ENCODE measurements around the gene ADARB2.

Gene ADARB2

DNA sequence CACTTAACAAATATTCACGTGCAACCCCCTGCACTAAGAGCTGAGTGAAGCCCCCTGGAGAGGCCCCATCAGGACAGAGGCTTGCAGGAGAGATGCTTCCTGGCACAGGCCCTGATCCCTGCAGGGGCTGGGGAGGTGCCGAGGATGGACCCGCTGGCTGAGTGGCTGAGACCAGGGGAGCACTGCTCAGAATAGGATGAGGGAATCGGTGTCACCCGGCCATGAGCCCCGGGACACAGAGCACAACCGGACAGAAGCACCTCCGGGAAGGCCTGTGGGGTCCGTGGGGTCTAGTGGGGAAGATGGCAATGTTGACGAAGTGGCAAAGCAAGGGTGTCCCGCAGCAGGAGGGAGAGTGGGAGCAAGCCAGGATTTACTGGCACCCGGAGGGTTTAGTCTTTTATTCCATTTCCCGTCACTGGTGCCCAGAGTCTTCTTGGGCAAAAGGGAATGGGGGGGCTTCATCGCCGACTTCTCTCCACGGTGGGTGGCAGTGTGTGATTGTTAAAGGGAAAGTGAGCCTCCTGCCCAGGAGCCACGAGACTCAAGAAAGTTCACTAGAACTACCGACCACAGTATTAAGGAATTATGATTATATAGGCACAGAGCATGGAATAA is 140.7 kb downstream of the ADARB2 start:
- H3K27ac ChIP-seq: no peak overlapping the region
- TF ChIP-seq, protein P1, sequence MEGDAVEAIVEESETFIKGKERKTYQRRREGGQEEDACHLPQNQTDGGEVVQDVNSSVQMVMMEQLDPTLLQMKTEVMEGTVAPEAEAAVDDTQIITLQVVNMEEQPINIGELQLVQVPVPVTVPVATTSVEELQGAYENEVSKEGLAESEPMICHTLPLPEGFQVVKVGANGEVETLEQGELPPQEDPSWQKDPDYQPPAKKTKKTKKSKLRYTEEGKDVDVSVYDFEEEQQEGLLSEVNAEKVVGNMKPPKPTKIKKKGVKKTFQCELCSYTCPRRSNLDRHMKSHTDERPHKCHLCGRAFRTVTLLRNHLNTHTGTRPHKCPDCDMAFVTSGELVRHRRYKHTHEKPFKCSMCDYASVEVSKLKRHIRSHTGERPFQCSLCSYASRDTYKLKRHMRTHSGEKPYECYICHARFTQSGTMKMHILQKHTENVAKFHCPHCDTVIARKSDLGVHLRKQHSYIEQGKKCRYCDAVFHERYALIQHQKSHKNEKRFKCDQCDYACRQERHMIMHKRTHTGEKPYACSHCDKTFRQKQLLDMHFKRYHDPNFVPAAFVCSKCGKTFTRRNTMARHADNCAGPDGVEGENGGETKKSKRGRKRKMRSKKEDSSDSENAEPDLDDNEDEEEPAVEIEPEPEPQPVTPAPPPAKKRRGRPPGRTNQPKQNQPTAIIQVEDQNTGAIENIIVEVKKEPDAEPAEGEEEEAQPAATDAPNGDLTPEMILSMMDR (IDR thresholded peaks at IDR 0.05): no peak
- TF ChIP-seq ZFX (IDR thresholded peaks at IDR 0.05; ENCODE audit: borderline replicate concordance): no peak

DNA sequence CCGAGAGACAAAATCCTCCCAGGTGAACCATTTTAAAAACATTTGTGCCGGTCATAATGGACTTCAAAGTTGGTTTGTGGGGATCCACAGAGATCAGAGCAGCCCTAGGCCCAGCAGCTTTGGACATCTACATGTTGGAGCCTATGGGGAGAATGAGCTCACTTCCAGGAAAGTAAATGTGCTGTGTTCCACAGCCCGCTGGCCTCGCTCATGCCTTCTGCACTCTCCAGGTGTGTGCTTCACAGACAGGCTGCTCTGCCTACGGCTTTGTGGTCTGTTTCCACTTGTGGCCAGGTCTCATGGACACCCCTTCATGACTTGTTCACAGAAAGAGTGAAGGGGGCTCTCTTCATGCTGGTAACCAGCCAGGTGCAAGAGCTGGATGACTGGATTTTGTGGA is 141.6 kb downstream of the ADARB2 start:
- TF ChIP-seq, protein P1 (IDR thresholded peaks at IDR 0.05): no peak
- no peak for TF ChIP-seq ZFX (IDR thresholded peaks at IDR 0.05; ENCODE audit: borderline replicate concordance)
- no peak overlapping the region for H3K27ac ChIP-seq

DNA sequence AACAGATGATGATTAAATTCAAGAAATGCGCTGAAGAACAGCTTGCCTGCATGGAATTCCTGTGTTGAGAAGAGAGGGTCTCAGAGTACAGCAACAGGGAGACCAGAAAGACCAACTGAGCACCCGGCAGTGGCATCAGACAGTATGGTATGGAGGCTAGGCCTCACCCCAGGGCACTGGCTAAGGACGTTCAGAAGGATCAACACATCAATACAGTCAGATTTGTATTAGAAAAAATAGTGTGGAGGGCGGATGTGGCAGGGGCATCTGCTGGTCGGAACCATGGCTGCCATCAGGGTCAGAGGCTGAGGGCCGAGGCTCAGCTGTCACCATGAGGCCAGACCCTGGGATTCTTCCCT is 142.1 kb downstream of the ADARB2 start:
- H3K27ac ChIP-seq: no peak overlapping the region
- TF ChIP-seq ZFX (IDR thresholded peaks at IDR 0.05; ENCODE audit: borderline replicate concordance): no peak
- TF ChIP-seq, protein P1 (IDR thresholded peaks at IDR 0.05): no peak

DNA sequence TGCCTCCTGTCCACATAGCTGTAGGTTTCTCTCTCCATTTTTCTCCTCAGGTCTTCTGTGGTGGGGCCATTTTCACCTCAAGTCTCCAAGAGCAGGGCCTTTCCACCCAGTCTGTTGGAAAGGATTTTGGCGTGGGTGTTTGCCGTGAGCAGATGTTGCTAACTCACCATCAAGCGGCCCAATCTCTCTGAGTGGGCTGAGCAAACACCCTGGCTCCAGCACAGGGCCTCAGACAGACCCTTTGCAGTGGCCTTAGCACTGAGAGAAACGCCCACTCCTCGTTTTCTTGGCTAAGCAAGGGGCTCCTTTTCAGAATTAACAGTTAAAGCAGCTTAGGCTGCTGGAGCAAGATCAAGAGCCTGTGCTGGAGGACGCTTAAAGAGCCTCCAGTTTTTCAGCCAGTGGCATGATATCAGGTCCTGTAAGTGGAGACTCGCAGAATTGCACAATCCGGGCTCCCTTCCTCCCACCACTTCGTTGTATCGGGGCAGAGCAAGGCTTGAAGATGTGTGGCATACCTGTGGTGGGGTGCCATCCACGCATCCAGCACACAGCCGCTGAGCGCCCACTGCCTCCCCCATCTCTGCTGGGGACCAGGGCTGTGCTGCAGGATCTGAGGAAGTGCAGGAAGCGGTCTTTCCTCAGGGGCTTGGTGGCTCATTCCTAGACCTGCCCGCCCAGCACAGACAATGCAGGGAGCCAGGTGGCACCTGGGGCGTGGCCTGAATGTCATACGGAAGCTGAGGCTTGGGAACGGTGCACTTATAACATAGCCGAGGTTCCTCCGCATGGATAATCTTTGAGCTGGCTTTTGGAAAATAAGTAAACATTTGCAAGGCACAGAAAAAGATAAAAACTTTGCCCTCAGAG is 142.7 kb downstream of the ADARB2 start:
- no peak for TF ChIP-seq ZFX (IDR thresholded peaks at IDR 0.05; ENCODE audit: borderline replicate concordance)
- TF ChIP-seq, protein P1 (IDR thresholded peaks at IDR 0.05): no peak

DNA sequence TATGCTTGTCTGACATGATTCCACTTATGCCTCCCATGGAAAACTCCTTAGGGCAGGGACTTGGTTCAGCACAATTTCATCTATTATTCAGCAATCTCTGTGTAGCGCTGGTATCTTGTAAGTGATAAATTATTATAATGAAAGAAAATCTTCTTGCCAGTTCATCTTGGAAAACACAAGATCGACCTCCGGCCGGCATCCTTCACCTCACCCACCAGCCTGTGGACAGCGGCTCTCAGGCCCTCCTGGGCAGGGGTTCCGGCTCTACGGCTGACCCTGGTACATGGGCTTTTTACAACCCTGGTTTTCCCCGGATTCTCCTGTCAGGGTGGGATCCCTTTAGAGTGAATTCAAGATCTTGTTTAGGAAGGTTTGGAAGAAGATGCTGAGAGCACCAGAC is 145.6 kb downstream of the ADARB2 start:
- TF ChIP-seq, protein P1 (IDR thresholded peaks at IDR 0.05): no peak
- no peak for TF ChIP-seq ZFX (IDR thresholded peaks at IDR 0.05; ENCODE audit: borderline replicate concordance)
- H3K27ac ChIP-seq: no peak overlapping the region

More for the DNA sequence above, 142.7 kb downstream of the ADARB2 start:
- no peak overlapping the region for H3K27ac ChIP-seq

DNA sequence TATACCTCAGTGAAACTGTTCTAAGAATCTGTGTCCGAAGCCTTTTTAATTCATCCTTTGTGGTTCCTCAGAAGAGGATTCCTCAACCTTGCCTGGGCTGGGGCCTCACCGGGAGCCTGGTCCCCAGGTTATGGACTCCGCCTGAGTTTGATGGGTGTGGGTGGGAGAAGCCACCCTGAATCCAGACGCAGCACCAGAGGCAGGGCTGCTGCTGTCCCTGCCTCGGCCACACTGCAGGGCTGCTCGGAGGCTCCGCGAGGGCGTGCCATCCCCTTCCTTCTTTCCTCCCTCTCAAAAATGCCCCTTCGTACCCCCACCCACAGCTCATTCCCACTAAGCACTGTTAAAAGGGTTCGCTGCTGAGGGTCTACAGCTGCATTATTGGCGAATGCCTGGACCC is 146.3 kb downstream of the ADARB2 start:
- no peak overlapping the region for H3K27ac ChIP-seq
- TF ChIP-seq, protein P1 (IDR thresholded peaks at IDR 0.05): no peak
- no peak for TF ChIP-seq ZFX (IDR thresholded peaks at IDR 0.05; ENCODE audit: borderline replicate concordance)

DNA sequence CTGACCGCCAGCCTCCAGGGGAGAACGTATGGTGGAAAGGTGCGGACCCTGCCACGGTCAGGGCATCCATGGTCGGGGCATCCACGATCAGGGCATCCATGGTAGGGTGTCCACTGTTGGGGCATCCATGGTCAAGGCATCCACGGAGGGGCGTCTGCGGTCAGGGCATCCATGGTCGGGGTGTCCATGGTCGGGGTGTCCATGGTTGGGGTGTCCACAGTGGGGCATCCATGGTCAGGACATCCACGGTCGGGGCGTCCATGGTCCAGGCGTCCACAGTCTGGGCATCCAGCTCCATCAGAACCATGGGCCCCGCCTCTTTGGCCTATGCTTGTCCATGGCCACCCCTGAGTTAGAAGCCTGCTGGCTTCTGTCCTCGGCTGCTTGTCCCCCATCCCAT is 148.1 kb downstream of the ADARB2 start:
- no peak overlapping the region for H3K27ac ChIP-seq
- no peak for TF ChIP-seq ZFX (IDR thresholded peaks at IDR 0.05; ENCODE audit: borderline replicate concordance)
- TF ChIP-seq, protein P1 (IDR thresholded peaks at IDR 0.05): no peak
